GM12878 (cell line): Measurements from ENCODE around the gene MALRD1. TPM values are rescaled to one million over a fixed set of nuclear protein-coding genes. Genes with fewer than 3 reads are reported as not detected.

Experiments
- ATAC-seq: fragments of 200-7000 bp; cut with Tn5 transposase; 3 replicates; pipeline ENCODE4 v1.9.1; 2020; ENCODE audit warnings: mild to moderate bottlenecking, moderate library complexity
- BruUV-seq: library from RNA; stranded (reverse); fragments of 400-500 nt; replicated peaks from 2 replicates; lab custom pipeline; 2021; lab: Mats Ljungman, UMichigan
- CTCF ChIA-PET: fragments of 300-600 bp; sonication (Branson Sonifier 250); formaldehyde crosslinking; extraction: SDS; loops from one replicate; lab custom pipeline; 2021; ENCODE audit warnings: inconsistent platforms; lab: Yijun Ruan, JAX
- POLR2A ChIA-PET: fragments of 350-600 bp; formaldehyde crosslinking; extraction: SDS; loops from one replicate; lab custom pipeline; 2021; ENCODE audit warnings: inconsistent platforms; lab: Charles Lee
- RAD21 ChIA-PET: fragments of 300-600 bp; sonication (Branson Sonifier 250); formaldehyde crosslinking; loops from one replicate; lab custom pipeline; 2023; ENCODE audit warnings: antibody characterized with exemption; ENCODE audit not compliant: unreplicated experiment; lab: Charles Lee
- SMC1A ChIA-PET: fragments of 300-600 bp; sonication (Branson Sonifier 250); formaldehyde crosslinking; loops from one replicate; lab custom pipeline; 2023; ENCODE audit not compliant: unreplicated experiment, uncharacterized antibody; lab: Charles Lee
- DNase-seq: peaks from one replicate; pipeline ENCODE4 v3.0.0-alpha.2; 2011; ENCODE audit warnings: low read depth, low spot score
- FAIRE-seq: peaks from 3 replicates; lab custom pipeline; 2011; peaks lifted over from hg19 to GRCh38; lab: Jason Lieb, UNC
- H2AFZ ChIP-seq: 2 replicates; pipeline ENCODE4 v1.6.0; 2011; ENCODE audit warnings: low read depth, low read length, control low read depth; ENCODE audit not compliant: control insufficient read depth
- H3K27ac ChIP-seq: 2 replicates; pipeline ENCODE4 v1.5.1; 2011; ENCODE audit warnings: control low read depth; ENCODE audit not compliant: control insufficient read depth, insufficient read depth
- H3K27me3 ChIP-seq, 2 experiments: replicated peaks in 1 of 2; 2 replicates each; pipeline versions ENCODE4 v1.6.0 to v1.6.1; 2011; ENCODE audit warnings: low read length in 1 of 2; ENCODE audit not compliant: control insufficient read depth in 2 of 2, insufficient read depth in 2 of 2
- H3K36me3 ChIP-seq, 2 experiments: 2 replicates each; pipeline ENCODE4 v1.5.1; 2011; ENCODE audit warnings: low read length in 1 of 2; ENCODE audit not compliant: control insufficient read depth in 2 of 2, insufficient read depth in 2 of 2
- H3K4me1 ChIP-seq: 2 replicates; pipeline ENCODE4 v1.6.1; 2011; ENCODE audit warnings: mild to moderate bottlenecking, low read length, moderate library complexity, mixed read lengths; ENCODE audit not compliant: control insufficient read depth, insufficient read depth
- H3K4me2 ChIP-seq: 2 replicates; pipeline ENCODE4 v1.6.0; 2011; ENCODE audit warnings: control low read depth; ENCODE audit not compliant: control insufficient read depth, insufficient read depth
- H3K4me3 ChIP-seq: fragments of 200-600 bp; sonication (generic); 2 replicates; pipeline ENCODE4 v1.5.1; 2016
- H3K79me2 ChIP-seq: 2 replicates; pipeline ENCODE4 v1.6.0; 2011; ENCODE audit warnings: low read length; ENCODE audit not compliant: control insufficient read depth, insufficient read depth
- H3K9ac ChIP-seq: 2 replicates; pipeline ENCODE4 v1.8.0; 2011; ENCODE audit warnings: low read length, control low read depth, mixed read lengths; ENCODE audit not compliant: control insufficient read depth, insufficient read depth
- H3K9me3 ChIP-seq: replicated peaks from 3 replicates; pipeline ENCODE4 v1.5.1; 2011; ENCODE audit warnings: mild to moderate bottlenecking, low read length; ENCODE audit not compliant: control insufficient read depth, insufficient read depth
- H4K20me1 ChIP-seq: 2 replicates; pipeline ENCODE4 v1.6.0; 2011; ENCODE audit not compliant: control insufficient read depth, insufficient read depth
- ATF7 ChIP-seq: fragments of 450-650 bp; IDR thresholded peaks from 2 replicates; pipeline ENCODE4 v1.6.1; 2016; ENCODE audit warnings: low read depth, mild to moderate bottlenecking
- BACH1 ChIP-seq: fragments of 450-650 bp; IDR thresholded peaks from 2 replicates; pipeline ENCODE4 v1.6.1; 2017; ENCODE audit warnings: mild to moderate bottlenecking, borderline replicate concordance
- CBX5 ChIP-seq: sonication (generic); IDR thresholded peaks from 2 replicates; pipeline ENCODE4 v1.6.1; 2016; ENCODE audit warnings: low read depth, moderate library complexity, mild to moderate bottlenecking, inconsistent platforms
- CHD2 ChIP-seq: IDR thresholded peaks from 2 replicates; pipeline ENCODE4 v1.6.1; 2011; ENCODE audit warnings: low read depth, low read length, improper control_type of control experiment, borderline replicate concordance
- CREM ChIP-seq: IDR thresholded peaks from 2 replicates; pipeline ENCODE4 v1.6.1; 2014; ENCODE audit warnings: antibody characterized with exemption, low read depth
- EZH2 ChIP-seq: IDR thresholded peaks from 2 replicates; pipeline ENCODE4 v1.6.1; 2012; ENCODE audit warnings: low read depth, mild to moderate bottlenecking, control low read depth, inconsistent platforms, low read length, borderline replicate concordance; ENCODE audit not compliant: control insufficient read depth
- IKZF1 ChIP-seq: fragments of 450-650 bp; conservative IDR thresholded peaks from 2 replicates; pipeline ENCODE4 v1.6.1; 2017; ENCODE audit warnings: antibody characterized with exemption, mild to moderate bottlenecking
- IRF4 ChIP-seq: IDR thresholded peaks from 2 replicates; pipeline ENCODE4 v1.6.1; 2011; ENCODE audit warnings: low read depth, low read length
- PAX8 ChIP-seq: fragments of 450-650 bp; IDR thresholded peaks from 2 replicates; pipeline ENCODE4 v1.6.1; 2017; ENCODE audit warnings: mild to moderate bottlenecking, moderate library complexity
- RAD51 ChIP-seq: fragments of 450-650 bp; IDR thresholded peaks from 2 replicates; pipeline ENCODE4 v1.6.1; 2016; ENCODE audit warnings: moderate library complexity, mild to moderate bottlenecking, inconsistent platforms
- RB1 ChIP-seq: fragments of 450-650 bp; formaldehyde crosslinking; IDR thresholded peaks from 2 replicates; pipeline ENCODE4 v1.6.1; 2017; ENCODE audit warnings: mild to moderate bottlenecking, borderline replicate concordance
- SIX5 ChIP-seq: IDR thresholded peaks from 2 replicates; pipeline ENCODE4 v1.6.1; 2011; ENCODE audit warnings: mild to moderate bottlenecking, low read depth, low read length, moderate library complexity; ENCODE audit not compliant: severe bottlenecking
- SREBF2 ChIP-seq: IDR thresholded peaks from 2 replicates; pipeline ENCODE4 v1.6.1; 2012; ENCODE audit warnings: mild to moderate bottlenecking, low read length
- SRF ChIP-seq, 2 experiments: IDR thresholded peaks; 2 replicates each; pipeline ENCODE4 v1.6.1; 2011; ENCODE audit warnings: low read depth in 2 of 2, low read length in 2 of 2, mild to moderate bottlenecking in 1 of 2, moderate library complexity in 1 of 2
- USF1 ChIP-seq: IDR thresholded peaks from 2 replicates; pipeline ENCODE4 v1.6.1; 2011; ENCODE audit warnings: borderline replicate concordance, low read depth, mild to moderate bottlenecking, moderate library complexity, mixed read lengths, low read length; ENCODE audit not compliant: insufficient read depth; ENCODE audit errors: extremely low read length
- ZNF384 ChIP-seq: IDR thresholded peaks from 2 replicates; pipeline ENCODE4 v1.6.1; 2012; ENCODE audit warnings: low read depth, mild to moderate bottlenecking, low read length, improper control_type of control experiment, borderline replicate concordance
- ZNF622 ChIP-seq: fragments of 450-650 bp; IDR thresholded peaks from 2 replicates; pipeline ENCODE4 v1.6.1; 2017; ENCODE audit warnings: mild to moderate bottlenecking, inconsistent platforms
- WGBS: methylation state at CpG from one replicate; pipeline ENCODE4 v1.1.6; 2016; ENCODE audit warnings: low lambda C conversion rate; ENCODE audit not compliant: insufficient replicate concordance, insufficient coverage; ENCODE audit errors: missing lambda C conversion rate; 5-methylcytosine and 5-hydroxymethylcytosine counted together
- in situ Hi-C: fragments of 300-500 bp; cut with MboI; formaldehyde crosslinking; loops from 9 replicates; pipeline ENCODE4 v1.14.3; 2018; ENCODE audit warnings: mixed read lengths
- intact Hi-C: fragments of 100-400 bp; cut with micrococcal nuclease; formaldehyde crosslinking; loops from one replicate; pipeline ENCODE4 v1.14.2; 2022; ENCODE audit not compliant: unreplicated experiment
- polyA plus RNA-seq, 11 experiments: library from polyadenylated mRNA; depleted of rRNA in 4 of 11; unstranded in 6 of 11; stranded (reverse) in 5 of 11; fragments of >200 nt; fragmentation: Nextera tagmentation in 4 of 11; fragmentation: Illumina TruSeq in 1 of 11; extraction: Ambion mirVana in 4 of 11; extraction: Trizol in 1 of 11; gene quantifications; 1 replicate in 1 of 11; 2 replicates in 10 of 11; pipeline versions ENCODE4 v1.2.1 to v1.2.3, GENCODE V29; 2011 to 2016; ENCODE audit warnings: inconsistent platforms in 2 of 11, missing spikeins in 2 of 11, low read depth in 1 of 11
- total RNA-seq, 4 experiments: library from RNA; depleted of rRNA in 3 of 4; stranded (reverse); fragments of >200 nt in 3 of 4; fragmentation: Illumina TruSeq in 1 of 4; extraction: Trizol in 1 of 4; gene quantifications; 2 replicates each; pipeline versions ENCODE4 v1.2.1 to v1.2.3, GENCODE V29; 2013 to 2021
- TF ChIP-seq, protein P1 (sequence below): IDR thresholded peaks from 2 replicates; pipeline ENCODE4 v1.6.1; 2011; ENCODE audit warnings: low read depth, low read length, improper control_type of control experiment, borderline replicate concordance

Gene MALRD1
- total and polyA plus RNA-seq, 10 of the 15 experiments (the other 5 are each of a cell fraction or from before 2014, with no cell fraction given) = 0.12 to 6.6 (median 0.26) TPM; not detected in 2

DNA sequence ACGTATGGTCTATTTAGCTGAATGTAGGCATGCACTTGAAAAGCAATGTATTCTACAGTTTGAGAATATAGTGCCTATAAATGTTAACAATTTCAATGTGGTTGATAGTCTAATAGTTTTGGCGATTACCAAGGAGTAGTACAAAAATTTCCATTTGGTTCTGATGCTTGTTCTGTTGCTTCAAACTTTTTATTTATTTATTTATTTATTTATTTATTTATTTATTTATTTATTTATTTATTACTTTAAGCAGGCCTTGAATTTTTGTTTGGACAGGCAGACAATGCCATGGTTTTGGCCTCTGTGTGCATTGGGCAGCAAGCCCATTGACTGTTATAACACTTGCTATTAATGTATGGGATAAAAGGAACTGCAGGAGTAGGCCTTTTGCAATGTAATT lies 36.5 kb upstream of the MALRD1 start:
- H2AFZ ChIP-seq = no peak overlapping the region
- no peaks in the 10 kb centered on the region for H3K36me3 ChIP-seq
- POLR2A ChIA-PET = interaction anchor here (0.6 kb wide), 1 partner anchor 375 kb away, joined by 3 read pairs; no protein-coding TSS in a partner anchor
- H3K27me3 ChIP-seq = no peaks in the 10 kb centered on the region
- intact Hi-C loops = no loop called here
- CTCF ChIA-PET = no interaction called here
- TF ChIP-seq, protein P1, sequence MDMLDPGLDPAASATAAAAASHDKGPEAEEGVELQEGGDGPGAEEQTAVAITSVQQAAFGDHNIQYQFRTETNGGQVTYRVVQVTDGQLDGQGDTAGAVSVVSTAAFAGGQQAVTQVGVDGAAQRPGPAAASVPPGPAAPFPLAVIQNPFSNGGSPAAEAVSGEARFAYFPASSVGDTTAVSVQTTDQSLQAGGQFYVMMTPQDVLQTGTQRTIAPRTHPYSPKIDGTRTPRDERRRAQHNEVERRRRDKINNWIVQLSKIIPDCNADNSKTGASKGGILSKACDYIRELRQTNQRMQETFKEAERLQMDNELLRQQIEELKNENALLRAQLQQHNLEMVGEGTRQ = no peak
- no peak for TF ChIP-seq RAD51
- TF ChIP-seq CBX5 = no peak
- TF ChIP-seq IRF4 = no peak
- TF ChIP-seq CHD2 = no peak
- no peak for TF ChIP-seq EZH2
- TF ChIP-seq SIX5 = no peak
- no peak for TF ChIP-seq SREBF2
- TF ChIP-seq ATF7 = no peak
- TF ChIP-seq BACH1 = no peak
- TF ChIP-seq RB1 = no peak
- no peak for TF ChIP-seq PAX8
- TF ChIP-seq IKZF1 = no peak
- TF ChIP-seq ZNF622 = no peak
- TF ChIP-seq USF1 = no peak
- no peak for TF ChIP-seq ZNF384
- no peak for TF ChIP-seq SRF (IDR thresholded peaks at IDR 0.05; ENCODE audit: low read depth in 2 of 2, low read length in 2 of 2)
- no peak for TF ChIP-seq CREM
- ATAC-seq = no peak
- H3K4me3 ChIP-seq = no peak overlapping the region
- SMC1A ChIA-PET = no interaction called here
- no peak for DNase-seq
- no peak overlapping the region for H3K27ac ChIP-seq
- in situ Hi-C loops = no loop called here
- H3K9ac ChIP-seq = no peak overlapping the region
- no TSS peak for BruUV-seq
- no peaks in the 10 kb centered on the region; the same call in 2 of the 3 replicates for H3K9me3 ChIP-seq
- H3K79me2 ChIP-seq = no peaks in the 10 kb centered on the region
- no peaks in the 10 kb centered on the region for H3K4me1 ChIP-seq
- H4K20me1 ChIP-seq = no peaks in the 10 kb centered on the region
- WGBS = 25% methylated on average over 2 of the region's 2 CpGs
- RAD21 ChIA-PET = no interaction called here
- no peak overlapping the region for H3K4me2 ChIP-seq
- FAIRE-seq = no peak
